OCI-LY1 (cell line): ENCODE measurements around the gene YEATS2.

ENCODE experiments used
- H2AFZ ChIP-seq: fragments of 200-600 bp; sonication (generic), shearing (Covaris generic); 2 replicates; pipeline ENCODE4 v1.6.0; 2014; ENCODE audit warnings: antibody characterized with exemption, mild to moderate bottlenecking, low read length
- H3F3A ChIP-seq: fragments of 200-600 bp; sonication (generic), shearing (Covaris generic); 2 replicates; pipeline ENCODE4 v1.6.0; 2014; ENCODE audit warnings: mild to moderate bottlenecking, antibody characterized with exemption, low read length, moderate library complexity; ENCODE audit not compliant: insufficient read depth
- H3K27ac ChIP-seq: fragments of 200-600 bp; sonication (generic); 2 replicates; pipeline ENCODE4 v1.5.1; 2014; ENCODE audit warnings: low read length, mixed run types, mild to moderate bottlenecking, low read depth; ENCODE audit not compliant: poor library complexity, severe bottlenecking
- H3K27me3 ChIP-seq: fragments of 200-600 bp; sonication (generic); 2 replicates; pipeline ENCODE4 v1.6.0; 2014; ENCODE audit warnings: antibody characterized with exemption, mild to moderate bottlenecking, low read length, moderate library complexity; ENCODE audit not compliant: insufficient read depth
- H3K36me3 ChIP-seq: fragments of 200-600 bp; sonication (generic); 2 replicates; pipeline ENCODE4 v1.6.1; 2014; ENCODE audit warnings: mild to moderate bottlenecking, antibody characterized with exemption, low read length, moderate library complexity, mixed read lengths; ENCODE audit not compliant: insufficient read depth
- H3K4me1 ChIP-seq: fragments of 200-600 bp; sonication (generic); 2 replicates; pipeline ENCODE4 v1.5.1; 2014; ENCODE audit warnings: mild to moderate bottlenecking, low read length, moderate library complexity; ENCODE audit not compliant: insufficient read depth, severe bottlenecking
- H3K4me2 ChIP-seq: fragments of 200-600 bp; sonication (generic), shearing (Covaris generic); 2 replicates; pipeline ENCODE4 v1.6.1; 2014; ENCODE audit warnings: low read length
- H3K4me3 ChIP-seq: fragments of 200-600 bp; sonication (generic); 2 replicates; pipeline ENCODE4 v1.5.1; 2014; ENCODE audit warnings: low read length, low read depth, mild to moderate bottlenecking, mixed read lengths; ENCODE audit not compliant: poor library complexity, severe bottlenecking
- H3K79me2 ChIP-seq: fragments of 200-600 bp; shearing (Covaris generic); 2 replicates; pipeline ENCODE4 v1.6.1; 2016; ENCODE audit warnings: mixed run types, low read length, mixed read lengths; ENCODE audit not compliant: insufficient read depth
- H3K9ac ChIP-seq: fragments of 200-600 bp; sonication (generic), shearing (Covaris generic); 2 replicates; pipeline ENCODE4 v1.6.1; 2014; ENCODE audit warnings: mild to moderate bottlenecking, low read length, mixed read lengths
- H3K9me2 ChIP-seq: fragments of 200-600 bp; sonication (generic), shearing (Covaris generic); 2 replicates; pipeline ENCODE4 v1.6.1; 2014; ENCODE audit warnings: low read depth, mild to moderate bottlenecking, low read length, mixed read lengths
- H3K9me3 ChIP-seq: fragments of 200-600 bp; shearing (Covaris generic); 2 replicates; pipeline ENCODE4 v1.6.1; 2014; ENCODE audit warnings: low read length, mixed read lengths
- H4K20me1 ChIP-seq: fragments of 200-600 bp; sonication (generic), shearing (Covaris generic); 2 replicates; pipeline ENCODE4 v1.6.0; 2016; ENCODE audit warnings: mild to moderate bottlenecking, low read length; ENCODE audit not compliant: insufficient read depth
- EZH2 ChIP-seq: fragments of 200-600 bp; sonication (generic), shearing (Covaris generic); IDR thresholded peaks from 2 replicates; pipeline ENCODE4 v1.8.0; 2017; ENCODE audit warnings: borderline replicate concordance, mixed run types, mild to moderate bottlenecking, antibody characterized with exemption, low read length, moderate library complexity, mixed read lengths
- TF ChIP-seq, protein P1 (sequence below): fragments of 200-600 bp; sonication (generic), shearing (Covaris generic); IDR thresholded peaks from 2 replicates; pipeline ENCODE4 v1.5.1; 2017; ENCODE audit warnings: mild to moderate bottlenecking, antibody characterized with exemption, low read length, moderate library complexity, mixed read lengths

YEATS2 gene

DNA sequence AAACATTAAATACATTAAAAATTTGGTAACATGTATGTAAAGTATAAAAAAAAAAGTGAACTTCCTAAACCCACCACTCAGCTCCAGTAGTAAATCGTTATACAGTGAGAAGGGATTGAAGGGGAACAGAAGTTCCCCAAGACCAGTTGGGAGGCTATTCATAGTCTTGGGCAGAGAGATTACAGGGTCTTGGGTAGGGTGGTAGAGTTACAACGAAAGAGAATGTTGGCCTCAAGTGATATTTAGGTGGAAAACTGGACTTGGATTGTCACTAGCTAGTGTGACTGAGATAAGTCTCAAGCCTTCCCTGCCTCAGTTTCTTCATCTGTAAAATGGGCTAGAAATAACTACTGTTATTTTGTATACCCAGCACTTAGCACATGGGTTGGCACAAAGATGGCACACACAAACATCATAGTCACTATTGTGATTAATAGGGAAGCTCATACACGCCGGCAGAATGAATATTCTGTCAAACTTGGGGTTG, 431 bp upstream of the YEATS2 start:
- Histone ChIP-seq H3K9me2 (no peaks in the 10 kb centered on the region), H3K27me3 (no peaks in the 10 kb centered on the region), H3K9ac (peak overlapping the region; percentile 41), H3K9me3 (no peaks in the 10 kb centered on the region), H4K20me1 (peaks cover 7% of the 10 kb centered on the region; the same call in 1 of the 2 replicates), H3K4me1 (peaks cover 40% of the 10 kb centered on the region), H3K4me2 (peak overlapping the region; percentile 61), H3K27ac (peak overlapping the region; percentile 5), H3K36me3 (peaks cover 11% of the 10 kb centered on the region), H3K4me3 (peak overlapping the region; percentile 84), H2AFZ (peak overlapping the region; percentile 18; the same call in 1 of the 2 replicates), H3F3A (no peaks in the 10 kb centered on the region), H3K79me2 (peaks cover 42% of the 10 kb centered on the region)
- TF ChIP-seq EZH2 = no peak
- TF ChIP-seq, protein P1, sequence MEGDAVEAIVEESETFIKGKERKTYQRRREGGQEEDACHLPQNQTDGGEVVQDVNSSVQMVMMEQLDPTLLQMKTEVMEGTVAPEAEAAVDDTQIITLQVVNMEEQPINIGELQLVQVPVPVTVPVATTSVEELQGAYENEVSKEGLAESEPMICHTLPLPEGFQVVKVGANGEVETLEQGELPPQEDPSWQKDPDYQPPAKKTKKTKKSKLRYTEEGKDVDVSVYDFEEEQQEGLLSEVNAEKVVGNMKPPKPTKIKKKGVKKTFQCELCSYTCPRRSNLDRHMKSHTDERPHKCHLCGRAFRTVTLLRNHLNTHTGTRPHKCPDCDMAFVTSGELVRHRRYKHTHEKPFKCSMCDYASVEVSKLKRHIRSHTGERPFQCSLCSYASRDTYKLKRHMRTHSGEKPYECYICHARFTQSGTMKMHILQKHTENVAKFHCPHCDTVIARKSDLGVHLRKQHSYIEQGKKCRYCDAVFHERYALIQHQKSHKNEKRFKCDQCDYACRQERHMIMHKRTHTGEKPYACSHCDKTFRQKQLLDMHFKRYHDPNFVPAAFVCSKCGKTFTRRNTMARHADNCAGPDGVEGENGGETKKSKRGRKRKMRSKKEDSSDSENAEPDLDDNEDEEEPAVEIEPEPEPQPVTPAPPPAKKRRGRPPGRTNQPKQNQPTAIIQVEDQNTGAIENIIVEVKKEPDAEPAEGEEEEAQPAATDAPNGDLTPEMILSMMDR = no peak

DNA sequence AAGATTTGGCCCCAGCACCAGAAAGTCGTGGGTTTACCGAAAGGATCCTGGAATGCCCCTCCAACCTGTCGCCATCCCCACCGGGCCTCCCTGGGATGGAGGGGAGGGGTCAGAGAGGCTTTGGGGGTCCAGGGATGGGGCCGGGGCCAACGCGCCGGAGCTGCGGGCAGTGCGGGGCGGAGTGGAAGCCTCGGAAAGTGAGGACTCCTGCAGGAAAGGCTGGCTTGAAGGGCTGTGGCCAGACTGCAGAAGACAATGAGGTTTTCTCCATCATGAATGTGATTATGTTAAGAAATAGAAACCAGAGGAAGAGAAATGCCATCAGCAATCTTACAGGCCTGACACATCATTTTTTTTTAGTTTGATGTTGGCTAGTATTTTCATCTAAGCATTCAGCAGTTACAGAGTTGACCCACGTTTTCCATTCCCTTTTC, 738 bp downstream of the YEATS2 start:
- TF ChIP-seq EZH2 = no peak
- TF ChIP-seq, protein P1 = no peak
- Histone ChIP-seq H3K9ac (peak overlapping the region; percentile 92), H3K4me2 (peak overlapping the region; percentile 99), H3K79me2 (peaks cover 54% of the 10 kb centered on the region), H3K27me3 (no peaks in the 10 kb centered on the region), H3K9me3 (no peaks in the 10 kb centered on the region), H3K9me2 (no peaks in the 10 kb centered on the region), H3K4me1 (peaks cover 49% of the 10 kb centered on the region), H3K27ac (peak overlapping the region; percentile 87), H3F3A (no peaks in the 10 kb centered on the region), H2AFZ (no peak overlapping the region), H3K4me3 (peak overlapping the region; percentile 84), H4K20me1 (peaks cover 9% of the 10 kb centered on the region; the same call in 1 of the 2 replicates), H3K36me3 (peaks cover 19% of the 10 kb centered on the region)

DNA sequence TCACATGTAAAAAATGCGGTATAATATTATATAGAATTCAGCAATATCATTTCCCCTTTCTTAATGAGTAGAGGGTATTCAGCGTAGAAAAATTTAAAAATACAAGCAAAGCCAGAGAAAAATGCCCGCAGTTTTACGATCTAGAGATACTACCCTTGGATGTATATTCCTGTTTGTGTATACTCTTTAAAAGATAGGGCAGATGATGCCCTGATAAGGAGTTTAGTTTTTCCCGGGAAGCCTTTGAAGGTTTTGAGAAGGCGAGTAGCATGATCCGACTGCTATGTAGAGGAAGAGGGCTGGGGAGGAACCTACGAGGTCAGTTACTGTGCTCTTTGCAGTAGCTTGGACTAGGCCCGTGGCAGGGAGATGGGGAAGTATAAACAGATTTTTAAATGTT, 1.2 kb downstream of the YEATS2 start:
- Histone ChIP-seq H2AFZ (no peak overlapping the region), H3F3A (no peaks in the 10 kb centered on the region), H3K27me3 (no peaks in the 10 kb centered on the region), H3K4me3 (peak overlapping the region; percentile 84), H4K20me1 (peaks cover 10% of the 10 kb centered on the region; the same call in 1 of the 2 replicates), H3K9ac (peak overlapping the region; percentile 92), H3K9me3 (no peaks in the 10 kb centered on the region), H3K9me2 (no peaks in the 10 kb centered on the region), H3K79me2 (peaks cover 58% of the 10 kb centered on the region), H3K4me2 (peak overlapping the region; percentile 99), H3K4me1 (peaks cover 50% of the 10 kb centered on the region), H3K36me3 (peaks cover 19% of the 10 kb centered on the region), H3K27ac (peak overlapping the region; percentile 87)
- TF ChIP-seq, protein P1 = no peak
- TF ChIP-seq EZH2 = no peak
